K562 (cell line): Measurements from ENCODE around the gene OR1J4.
"Not testable (repeated sequence)": the region's sequence is repeated elsewhere in the genome, so short reads cannot be mapped to it uniquely, and the experiment has no call there.

Source experiments
- EZH2 ChIP-seq: IDR thresholded peaks from 2 replicates; pipeline ENCODE4 v1.6.1; 2012; ENCODE audit warnings: low read depth, mild to moderate bottlenecking, inconsistent platforms, low read length, borderline replicate concordance
- FOXJ3 ChIP-seq: sonication (generic); formaldehyde crosslinking; IDR thresholded peaks from 2 replicates; pipeline ENCODE4 v1.4.0; 2020; ENCODE audit warnings: mild to moderate bottlenecking, missing genetic modification reagents
- FOXP4 ChIP-seq: sonication (generic); formaldehyde crosslinking; IDR thresholded peaks from 2 replicates; pipeline ENCODE4 v1.8.0; 2022; ENCODE audit warnings: mild to moderate bottlenecking, missing genetic modification reagents, borderline replicate concordance
- HSF4 ChIP-seq: fragments of 250-450 bp; sonication (Bioruptor Pico); IDR thresholded peaks from 2 replicates; pipeline ENCODE4 v2.1.2; 2022; ENCODE audit warnings: mild to moderate bottlenecking, moderate library complexity, borderline replicate concordance
- IRF2 ChIP-seq: sonication (generic); formaldehyde crosslinking; IDR thresholded peaks from 2 replicates; pipeline ENCODE4 v1.8.1; 2022; ENCODE audit warnings: mild to moderate bottlenecking, missing genetic modification reagents
- NR2F6 ChIP-seq: fragments of 450-650 bp; formaldehyde crosslinking; IDR thresholded peaks from 2 replicates; pipeline ENCODE4 v1.4.0; 2020; ENCODE audit warnings: mild to moderate bottlenecking
- POLR2AphosphoS5 ChIP-seq: IDR thresholded peaks from 2 replicates; pipeline ENCODE4 v1.6.1; 2011; ENCODE audit warnings: mild to moderate bottlenecking, low read depth, low read length, moderate library complexity; ENCODE audit not compliant: control insufficient read depth, insufficient read depth
- SRSF9 ChIP-seq: fragments of 200-400 bp; formaldehyde crosslinking; IDR thresholded peaks from 2 replicates; pipeline ENCODE4 v1.6.1; 2017; ENCODE audit warnings: low read depth, low read length, borderline replicate concordance
- ZBTB17 ChIP-seq: fragments of 450-650 bp; formaldehyde crosslinking; IDR thresholded peaks from 2 replicates; pipeline ENCODE4 v1.4.0; 2020; ENCODE audit warnings: mild to moderate bottlenecking
- ZC3H11A ChIP-seq: IDR thresholded peaks from 2 replicates; pipeline ENCODE4 v1.6.1; 2012; ENCODE audit warnings: low read depth, low read length, improper control_type of control experiment
- TF ChIP-seq, protein P1 (sequence below), 2 experiments: fragments of 450-650 bp in 1 of 2; IDR thresholded peaks; 2 replicates each; pipeline ENCODE4 v1.6.1; 2011 to 2017; ENCODE audit warnings: low read depth in 2 of 2, antibody characterized with exemption in 1 of 2, borderline replicate concordance in 1 of 2, low read length in 1 of 2, mild to moderate bottlenecking in 1 of 2, mixed read lengths in 1 of 2; ENCODE audit not compliant: control insufficient read depth in 1 of 2
- TF ChIP-seq, protein P2 (sequence below): fragments of 250-450 bp; sonication (Bioruptor Pico); IDR thresholded peaks from 2 replicates; pipeline ENCODE4 v1.5.0; 2021
- TF ChIP-seq, protein P3 (sequence below), 2 experiments: IDR thresholded peaks in 1 of 2; conservative IDR thresholded peaks in 1 of 2; 2 replicates each; pipeline ENCODE4 v1.6.1; 2016; ENCODE audit warnings: low read depth in 2 of 2, mild to moderate bottlenecking in 1 of 2, missing compliant biosample characterization in 1 of 2, missing genetic modification characterization in 1 of 2, moderate library complexity in 1 of 2

DNA sequence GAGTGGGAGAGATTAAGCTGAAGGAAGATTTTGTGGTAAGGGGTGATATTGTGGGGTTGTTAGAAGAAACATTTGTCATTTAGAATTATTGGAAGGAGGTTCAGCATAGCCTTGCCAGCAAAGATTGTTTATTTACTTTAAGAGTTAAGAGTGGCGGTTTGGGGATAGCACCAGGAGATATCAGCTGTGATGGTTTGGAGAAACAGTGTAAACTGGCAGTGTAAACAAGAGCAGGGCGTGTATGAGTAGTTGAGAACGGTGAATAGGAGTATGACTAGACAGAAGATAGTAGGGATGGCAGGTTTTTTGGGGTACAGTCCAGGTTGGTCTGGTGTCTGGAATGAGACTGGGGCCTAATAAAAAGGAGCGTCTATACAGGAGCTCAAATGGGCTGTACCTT, 12.2 kb downstream of the OR1J4 start:
- TF ChIP-seq, protein P1, sequence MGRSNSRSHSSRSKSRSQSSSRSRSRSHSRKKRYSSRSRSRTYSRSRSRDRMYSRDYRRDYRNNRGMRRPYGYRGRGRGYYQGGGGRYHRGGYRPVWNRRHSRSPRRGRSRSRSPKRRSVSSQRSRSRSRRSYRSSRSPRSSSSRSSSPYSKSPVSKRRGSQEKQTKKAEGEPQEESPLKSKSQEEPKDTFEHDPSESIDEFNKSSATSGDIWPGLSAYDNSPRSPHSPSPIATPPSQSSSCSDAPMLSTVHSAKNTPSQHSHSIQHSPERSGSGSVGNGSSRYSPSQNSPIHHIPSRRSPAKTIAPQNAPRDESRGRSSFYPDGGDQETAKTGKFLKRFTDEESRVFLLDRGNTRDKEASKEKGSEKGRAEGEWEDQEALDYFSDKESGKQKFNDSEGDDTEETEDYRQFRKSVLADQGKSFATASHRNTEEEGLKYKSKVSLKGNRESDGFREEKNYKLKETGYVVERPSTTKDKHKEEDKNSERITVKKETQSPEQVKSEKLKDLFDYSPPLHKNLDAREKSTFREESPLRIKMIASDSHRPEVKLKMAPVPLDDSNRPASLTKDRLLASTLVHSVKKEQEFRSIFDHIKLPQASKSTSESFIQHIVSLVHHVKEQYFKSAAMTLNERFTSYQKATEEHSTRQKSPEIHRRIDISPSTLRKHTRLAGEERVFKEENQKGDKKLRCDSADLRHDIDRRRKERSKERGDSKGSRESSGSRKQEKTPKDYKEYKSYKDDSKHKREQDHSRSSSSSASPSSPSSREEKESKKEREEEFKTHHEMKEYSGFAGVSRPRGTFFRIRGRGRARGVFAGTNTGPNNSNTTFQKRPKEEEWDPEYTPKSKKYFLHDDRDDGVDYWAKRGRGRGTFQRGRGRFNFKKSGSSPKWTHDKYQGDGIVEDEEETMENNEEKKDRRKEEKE (IDR thresholded peaks at IDR 0.05; ENCODE audit: borderline replicate concordance in 1 of 2, control insufficient read depth in 1 of 2, low read depth in 2 of 2, low read length in 1 of 2) = not testable (repeated sequence)
- not testable (repeated sequence) for TF ChIP-seq ZC3H11A; FOXP4 (CRISPR knock-in tag); ZBTB17 (CRISPR knock-in tag); EZH2; POLR2AphosphoS5; FOXJ3 (CRISPR knock-in tag); NR2F6 (CRISPR knock-in tag); HSF4 (CRISPR knock-in tag); SRSF9; IRF2
- TF ChIP-seq, protein P2, sequence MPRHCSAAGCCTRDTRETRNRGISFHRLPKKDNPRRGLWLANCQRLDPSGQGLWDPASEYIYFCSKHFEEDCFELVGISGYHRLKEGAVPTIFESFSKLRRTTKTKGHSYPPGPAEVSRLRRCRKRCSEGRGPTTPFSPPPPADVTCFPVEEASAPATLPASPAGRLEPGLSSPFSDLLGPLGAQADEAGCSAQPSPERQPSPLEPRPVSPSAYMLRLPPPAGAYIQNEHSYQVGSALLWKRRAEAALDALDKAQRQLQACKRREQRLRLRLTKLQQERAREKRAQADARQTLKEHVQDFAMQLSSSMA (CRISPR knock-in tag) = not testable (repeated sequence)
- TF ChIP-seq, protein P3, sequence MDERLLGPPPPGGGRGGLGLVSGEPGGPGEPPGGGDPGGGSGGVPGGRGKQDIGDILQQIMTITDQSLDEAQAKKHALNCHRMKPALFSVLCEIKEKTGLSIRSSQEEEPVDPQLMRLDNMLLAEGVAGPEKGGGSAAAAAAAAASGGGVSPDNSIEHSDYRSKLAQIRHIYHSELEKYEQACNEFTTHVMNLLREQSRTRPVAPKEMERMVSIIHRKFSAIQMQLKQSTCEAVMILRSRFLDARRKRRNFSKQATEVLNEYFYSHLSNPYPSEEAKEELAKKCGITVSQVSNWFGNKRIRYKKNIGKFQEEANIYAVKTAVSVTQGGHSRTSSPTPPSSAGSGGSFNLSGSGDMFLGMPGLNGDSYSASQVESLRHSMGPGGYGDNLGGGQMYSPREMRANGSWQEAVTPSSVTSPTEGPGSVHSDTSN (CRISPR knock-in tag; IDR thresholded peaks at IDR 0.05; ENCODE audit: low read depth) = not testable (repeated sequence)
- TF ChIP-seq, protein P3 (tag; conservative IDR thresholded peaks at IDR 0.05; ENCODE audit: low read depth) = not testable (repeated sequence)
